Duodenal mucosa (tissue), 2 donors: ENCODE data around the gene NDUFA12.

Experiments
- H3K27ac ChIP-seq: one replicate; pipeline ENCODE4 v1.7.0; 2013; ENCODE audit warnings: low read depth, low read length
- H3K27me3 ChIP-seq, 2 donors: one replicate each; pipeline ENCODE4 v1.7.0; 2013; ENCODE audit warnings: low read length in 2 of 2, control low read depth in 1 of 2; ENCODE audit not compliant: insufficient read depth in 2 of 2, control insufficient read depth in 1 of 2
- H3K36me3 ChIP-seq, 2 donors: one replicate each; pipeline ENCODE4 v1.7.0; 2013; ENCODE audit warnings: low read length in 2 of 2, control low read depth in 1 of 2; ENCODE audit not compliant: insufficient read depth in 2 of 2, control insufficient read depth in 1 of 2
- H3K4me1 ChIP-seq, 2 donors: one replicate each; pipeline ENCODE4 v1.7.0; 2013; ENCODE audit warnings: low read length in 2 of 2, control low read depth in 1 of 2; ENCODE audit not compliant: insufficient read depth in 2 of 2, control insufficient read depth in 1 of 2
- H3K4me3 ChIP-seq, 2 donors: one replicate each; pipeline ENCODE4 v1.7.0; 2013; ENCODE audit warnings: low read length in 2 of 2, low read depth in 1 of 2
- H3K9ac ChIP-seq, 2 donors: one replicate each; pipeline ENCODE4 v1.7.0; 2013; ENCODE audit warnings: low read length in 2 of 2, low read depth in 1 of 2
- H3K9me3 ChIP-seq, 2 donors: one replicate each; pipeline ENCODE4 v1.7.0; 2013; ENCODE audit warnings: low read length in 2 of 2, control low read depth in 1 of 2; ENCODE audit not compliant: control insufficient read depth in 1 of 2

Gene NDUFA12

GRCh38 chr12:95003213-95003920, at the start of gene NDUFA12:
NDUFA12 (minus strand) TSS chr12:95003697; CDS start chr12:95003680, 17 bp downstream.
- Histone ChIP-seq H3K4me3 (peak within 1 kb of the TSS; percentile 83 to 99), H3K9ac (peak within 1 kb of the TSS; percentile 85 to 92), H3K4me1 (peaks cover 8 to 12% of the 10 kb centered on the region in 2 donors), H3K9me3 (peaks cover 3 to 12% of the 10 kb centered on the region in 2 donors), H3K36me3 (peaks cover 0 to 13% of the 10 kb centered on the region in 2 donors), H3K27ac (peak within 1 kb of the TSS; percentile 79), H3K27me3 (no peaks in the 10 kb centered on the region)

GRCh38 chr12:95051241-95051640, 47.7 kb upstream of the NDUFA12 start:
- H3K27me3 ChIP-seq, result no peaks in the 10 kb centered on the region
- H3K36me3 ChIP-seq, result peaks cover 5 to 47% of the 10 kb centered on the region in 2 donors
- no peaks in the 10 kb centered on the region for H3K9me3 ChIP-seq
- no peaks in the 10 kb centered on the region for H3K4me1 ChIP-seq
- H3K4me3 ChIP-seq, result no peak overlapping the region
- H3K27ac ChIP-seq, result no peak overlapping the region
- H3K9ac ChIP-seq, result no peak overlapping the region

- no peak overlapping the region for H3K27ac ChIP-seq
- H3K9me3 ChIP-seq, result no peaks in the 10 kb centered on the region
- no peaks in the 10 kb centered on the region for H3K4me1 ChIP-seq
- H3K4me3 ChIP-seq, result no peak overlapping the region
- no peak overlapping the region for H3K9ac ChIP-seq
- H3K36me3 ChIP-seq, result peaks cover 13 to 47% of the 10 kb centered on the region in 2 donors
- H3K27me3 ChIP-seq, result no peaks in the 10 kb centered on the region
These were observed 34.4 kb upstream of the NDUFA12 start for GRCh38 chr12:95037906-95038305.

GRCh38 chr12:95034750-95035149, 31.3 kb upstream of the NDUFA12 start:
- no peaks in the 10 kb centered on the region for H3K9me3 ChIP-seq
- H3K36me3 ChIP-seq, result peaks cover 5 to 59% of the 10 kb centered on the region in 2 donors
- no peak overlapping the region for H3K27ac ChIP-seq
- H3K9ac ChIP-seq, result no peak overlapping the region
- no peak overlapping the region for H3K4me3 ChIP-seq
- no peaks in the 10 kb centered on the region for H3K4me1 ChIP-seq
- no peaks in the 10 kb centered on the region for H3K27me3 ChIP-seq

- no peak overlapping the region for H3K9ac ChIP-seq
- no peak overlapping the region for H3K4me3 ChIP-seq
- peaks cover 0 to 27% of the 10 kb centered on the region in 2 donors for H3K36me3 ChIP-seq
These were observed 19.0 kb upstream of the NDUFA12 start for GRCh38 chr12:95022477-95022876.

GRCh38 chr12:95017482-95017881, 14.0 kb upstream of the NDUFA12 start:
- Histone ChIP-seq H3K27ac (no peak overlapping the region), H3K9me3 (no peaks in the 10 kb centered on the region), H3K27me3 (no peaks in the 10 kb centered on the region), H3K36me3 (peaks cover 0 to 10% of the 10 kb centered on the region in 2 donors), H3K4me1 (no peaks in the 10 kb centered on the region), H3K9ac (no peak overlapping the region), H3K4me3 (no peak overlapping the region)

More at GRCh38 chr12:95022477-95022876, 19.0 kb upstream of the NDUFA12 start:
- Histone ChIP-seq H3K9me3 (no peaks in the 10 kb centered on the region), H3K27me3 (no peaks in the 10 kb centered on the region), H3K4me1 (no peaks in the 10 kb centered on the region), H3K27ac (no peak overlapping the region)

GRCh38 chr12:95016120-95016519, 12.6 kb upstream of the NDUFA12 start:
- Histone ChIP-seq H3K4me3 (no peak overlapping the region), H3K9ac (no peak overlapping the region), H3K27me3 (no peaks in the 10 kb centered on the region), H3K27ac (no peak overlapping the region), H3K36me3 (peaks cover 0 to 7% of the 10 kb centered on the region in 2 donors), H3K4me1 (no peaks in the 10 kb centered on the region), H3K9me3 (no peaks in the 10 kb centered on the region)

- Histone ChIP-seq H3K27ac (no peak overlapping the region), H3K36me3 (peaks cover 0 to 4% of the 10 kb centered on the region in 2 donors), H3K9me3 (no peaks in the 10 kb centered on the region), H3K9ac (no peak overlapping the region), H3K27me3 (no peaks in the 10 kb centered on the region), H3K4me3 (no peak overlapping the region), H3K4me1 (no peaks in the 10 kb centered on the region)
These were observed 11.1 kb upstream of the NDUFA12 start for GRCh38 chr12:95014554-95014953.

- peaks cover 8% of the 10 kb centered on the region in 2 donors for H3K4me1 ChIP-seq
- no peak overlapping the region for H3K4me3 ChIP-seq
- no peak overlapping the region for H3K9ac ChIP-seq
- H3K27ac ChIP-seq, result no peak overlapping the region
- H3K27me3 ChIP-seq, result no peaks in the 10 kb centered on the region
- H3K9me3 ChIP-seq, result peaks cover 3 to 15% of the 10 kb centered on the region in 2 donors
- peaks cover 0 to 4% of the 10 kb centered on the region in 2 donors for H3K36me3 ChIP-seq
These were observed 2.7 kb upstream of the NDUFA12 start for GRCh38 chr12:95006206-95006605.

GRCh38 chr12:95004610-95005009, 1.1 kb upstream of the NDUFA12 start:
- Histone ChIP-seq H3K4me1 (peaks cover 8 to 10% of the 10 kb centered on the region in 2 donors), H3K9ac (no peak overlapping the region), H3K27me3 (no peaks in the 10 kb centered on the region), H3K36me3 (peaks cover 0 to 13% of the 10 kb centered on the region in 2 donors), H3K4me3 (no peak overlapping the region), H3K27ac (no peak overlapping the region), H3K9me3 (peaks cover 3 to 15% of the 10 kb centered on the region in 2 donors)
